Breast epithelium (tissue), 3 donors: Measurements from ENCODE around the gene TMED9.

Source experiments
- CTCF ChIP-seq, 3 donors: fragments of 450-650 bp; IDR thresholded peaks; one replicate each; pipeline ENCODE4 v1.5.1; 2016 to 2017; ENCODE audit warnings: antibody characterized with exemption in 3 of 3, mild to moderate bottlenecking in 3 of 3, moderate library complexity in 3 of 3
- POLR2A ChIP-seq: fragments of 450-650 bp; IDR thresholded peaks from one replicate; pipeline ENCODE4 v1.6.1; 2016; ENCODE audit warnings: antibody characterized with exemption, mild to moderate bottlenecking, moderate library complexity
- POLR2AphosphoS5 ChIP-seq, 3 donors: sonication (generic); formaldehyde crosslinking; IDR thresholded peaks; one replicate each; pipeline ENCODE4 v1.6.1; 2017; ENCODE audit warnings: antibody characterized with exemption in 3 of 3

- TF ChIP-seq CTCF (IDR thresholded peaks at IDR 0.05) (no peak), POLR2A (no peak), POLR2AphosphoS5 (IDR thresholded peaks at IDR 0.05) (peak in 2 of 3 donors; percentile 13 to 62)
Observed at GRCh38 chr5:177545487-177546257, 46.3 kb upstream of the TMED9 start.
